ENCODE data around the gene FAM184B.

The FAM184B gene

DNA sequence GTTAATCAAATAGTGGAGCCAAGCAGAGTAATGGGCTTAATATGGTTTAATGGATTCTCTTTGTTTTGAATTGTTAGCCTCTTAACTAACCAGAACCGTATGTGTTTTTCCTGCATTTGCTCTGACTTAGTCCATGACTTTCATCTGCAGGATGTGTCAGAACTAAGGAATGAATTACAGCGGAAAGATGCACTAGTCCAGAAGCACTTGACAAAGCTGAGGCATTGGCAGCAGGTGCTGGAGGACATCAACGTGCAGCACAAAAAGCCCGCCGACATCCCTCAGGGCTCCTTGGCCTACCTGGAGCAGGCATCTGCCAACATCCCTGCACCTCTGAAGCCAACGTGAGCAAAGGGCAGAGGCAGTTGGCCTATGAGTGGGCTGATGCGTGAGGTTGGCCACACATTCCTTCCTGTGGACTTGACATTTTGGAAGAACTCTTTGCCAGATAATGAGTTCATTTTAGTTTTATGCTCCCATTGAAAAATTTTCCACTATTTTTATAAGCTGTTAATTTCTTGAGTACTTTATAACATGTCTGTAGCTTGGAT is 157.9 kb downstream of the FAM184B start:
- no peak overlapping the region for H3K9ac ChIP-seq (ENCODE audit: insufficient read length)
- H3K9me3 ChIP-seq (ENCODE audit: low read depth, low read length): no peaks in the 10 kb centered on the region
- no peak overlapping the region for H3K27ac ChIP-seq
- DNase-seq (ENCODE audit: low read depth, low spot score): no peak
- H3K4me3 ChIP-seq: no peak overlapping the region
- peaks cover 75% of the 10 kb centered on the region for H3K36me3 ChIP-seq (ENCODE audit: insufficient read depth, low read length)
- TF ChIP-seq FOXP2 (optimal IDR thresholded peaks at IDR 0.05; ENCODE audit: control extremely low read depth, extremely low read length, insufficient read depth) (no peak), EZH2 (IDR thresholded peaks at IDR 0.05) (no peak), POLR2AphosphoS5 (IDR thresholded peaks at IDR 0.05; ENCODE audit: borderline replicate concordance, low read depth, low read length) (no peak)

DNA sequence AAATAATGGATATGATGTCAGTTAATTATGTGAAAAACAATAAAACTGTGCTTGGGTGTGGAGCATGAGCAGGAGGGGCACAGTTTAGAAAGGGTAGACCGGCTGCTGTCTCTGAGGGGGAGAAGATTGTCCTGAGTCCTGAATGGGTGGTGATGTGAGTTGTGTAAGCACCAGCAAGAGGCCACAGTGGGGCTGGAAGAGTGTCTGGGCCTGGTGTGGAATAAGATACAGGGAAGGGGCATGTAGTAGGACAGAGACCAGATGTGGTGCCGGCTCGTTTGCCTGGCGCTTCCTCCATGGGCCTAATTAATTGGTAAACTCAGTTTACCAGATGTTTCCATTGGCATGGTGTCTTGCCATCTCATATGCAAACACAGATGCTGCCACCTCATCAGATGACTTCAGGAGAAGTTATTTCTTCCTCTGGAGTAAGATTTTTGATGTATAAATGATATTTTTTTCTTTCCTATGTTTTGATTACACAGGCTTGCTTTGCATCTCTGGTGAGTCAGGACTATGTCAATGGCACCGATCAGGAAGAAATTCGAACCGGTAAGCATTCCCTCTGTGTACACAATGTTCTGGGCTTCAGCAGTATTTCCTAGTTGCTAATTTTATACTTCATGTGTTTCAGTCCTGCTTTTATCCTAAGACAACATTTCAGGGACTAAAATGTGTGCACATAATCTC is 161.9 kb downstream of the FAM184B start:
- TF ChIP-seq POLR2AphosphoS5 (IDR thresholded peaks at IDR 0.05; ENCODE audit: borderline replicate concordance, low read depth, low read length) (no peak), FOXP2 (optimal IDR thresholded peaks at IDR 0.05; ENCODE audit: control extremely low read depth, extremely low read length, insufficient read depth) (no peak), EZH2 (IDR thresholded peaks at IDR 0.05) (no peak)
- H3K4me3 ChIP-seq: no peak overlapping the region
- H3K27ac ChIP-seq: no peak overlapping the region
- no peak overlapping the region for H3K9ac ChIP-seq (ENCODE audit: insufficient read length)
- no peaks in the 10 kb centered on the region for H3K9me3 ChIP-seq (ENCODE audit: low read depth, low read length)
- DNase-seq (ENCODE audit: low read depth, low spot score): no peak
- H3K36me3 ChIP-seq (ENCODE audit: insufficient read depth, low read length): peaks cover 55% of the 10 kb centered on the region

DNA sequence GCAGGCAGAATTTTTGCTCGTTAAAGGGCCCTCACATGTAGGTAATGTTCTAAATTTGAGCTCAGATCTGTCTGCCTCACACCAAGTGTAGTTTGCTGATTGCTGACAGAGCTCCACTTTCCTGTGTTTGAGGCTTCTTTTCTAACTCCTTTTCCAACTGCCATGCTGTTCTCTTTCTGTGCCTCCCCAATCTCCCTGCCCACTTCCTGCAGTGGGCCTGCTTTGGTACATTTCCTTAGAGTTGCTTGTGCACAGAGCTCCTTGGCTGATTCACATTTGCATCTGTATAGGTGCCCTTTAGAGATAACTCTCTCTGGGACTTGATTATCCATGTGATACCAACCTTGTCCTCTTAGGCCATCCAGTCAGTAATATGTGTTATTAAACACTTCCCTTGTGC is 162.5 kb downstream of the FAM184B start:
- Histone ChIP-seq H3K36me3 (ENCODE audit: insufficient read depth, low read length) (peaks cover 49% of the 10 kb centered on the region), H3K9me3 (ENCODE audit: low read depth, low read length) (no peaks in the 10 kb centered on the region), H3K9ac (ENCODE audit: insufficient read length) (no peak overlapping the region), H3K4me3 (no peak overlapping the region), H3K27ac (no peak overlapping the region)
- TF ChIP-seq EZH2 (IDR thresholded peaks at IDR 0.05): no peak
- no peak for TF ChIP-seq POLR2AphosphoS5 (IDR thresholded peaks at IDR 0.05; ENCODE audit: borderline replicate concordance, low read depth, low read length)
- no peak for TF ChIP-seq FOXP2 (optimal IDR thresholded peaks at IDR 0.05; ENCODE audit: control extremely low read depth, extremely low read length, insufficient read depth)
- DNase-seq (ENCODE audit: low read depth, low spot score): no peak

DNA sequence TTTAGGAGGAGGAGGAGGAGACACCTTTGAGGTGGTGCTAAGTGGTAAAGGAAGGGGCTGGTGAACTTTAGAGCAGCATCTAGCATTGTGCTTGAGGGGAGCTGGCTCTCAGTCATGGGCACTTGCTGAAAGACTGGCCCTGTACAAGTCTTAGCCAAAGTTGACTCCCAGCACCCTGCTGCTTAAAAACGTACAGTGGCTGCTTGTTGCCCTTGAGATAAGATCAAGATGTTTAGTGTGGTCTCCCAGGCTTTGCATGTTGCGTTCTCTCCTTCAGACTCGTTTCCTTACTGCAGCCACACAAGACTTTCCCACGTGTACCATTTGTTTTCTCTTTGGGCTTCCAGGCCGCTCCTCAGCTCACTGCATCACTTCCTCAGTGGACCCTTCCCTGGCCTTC is 165.1 kb downstream of the FAM184B start:
- peaks cover 25% of the 10 kb centered on the region; the same call in 1 of the 2 replicates for H3K36me3 ChIP-seq (ENCODE audit: insufficient read depth, low read length)

DNA sequence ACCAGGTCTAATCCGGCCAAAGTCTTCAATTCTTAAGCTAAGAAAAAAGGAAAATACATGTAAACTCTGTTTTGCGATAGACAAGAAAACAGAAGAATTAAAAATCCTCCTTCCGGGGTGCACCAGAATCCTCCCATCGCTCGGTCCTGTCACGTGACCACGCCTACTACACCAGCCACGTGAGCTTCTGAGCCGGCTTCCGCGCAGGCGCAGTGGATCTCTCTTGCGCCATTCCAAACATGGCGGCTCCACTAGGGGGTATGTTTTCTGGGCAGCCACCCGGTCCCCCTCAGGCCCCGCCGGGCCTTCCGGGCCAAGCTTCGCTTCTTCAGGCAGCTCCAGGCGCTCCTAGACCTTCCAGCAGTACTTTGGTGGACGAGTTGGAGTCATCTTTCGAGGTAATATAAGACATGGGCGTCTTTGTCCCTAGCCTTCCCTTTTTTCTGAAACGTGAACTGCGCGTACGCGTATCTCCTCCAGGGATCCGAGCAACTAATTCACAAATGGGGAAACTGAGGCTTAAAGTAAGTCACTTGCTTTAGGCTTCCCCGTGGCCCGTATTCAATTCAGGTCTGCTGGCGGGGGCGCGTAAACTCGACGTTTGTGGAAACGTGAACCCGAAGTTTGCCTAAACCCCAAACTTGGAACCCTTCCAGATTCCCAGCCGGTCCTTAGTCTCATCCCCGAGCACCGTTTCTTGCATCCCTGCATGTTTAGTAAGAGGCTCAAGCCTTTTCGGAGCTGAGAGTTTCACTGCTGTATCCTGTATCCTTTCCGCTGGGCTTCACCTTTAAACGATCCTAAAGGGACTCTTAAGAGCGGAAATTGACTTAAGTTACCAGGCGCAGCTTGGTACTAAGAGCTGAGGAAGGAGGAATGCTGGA is 166.8 kb downstream of the FAM184B start, which contains the start of gene MED28:
Gene MED28 (plus strand): TSS at position 226 of the 884 bp plus-strand sequence. CDS start 14 bp downstream, at position 240.
- Histone ChIP-seq H3K4me3 (peak within 1 kb of the TSS; percentile 92), H3K9me3 (ENCODE audit: low read depth, low read length) (no peaks in the 10 kb centered on the region), H3K9ac (ENCODE audit: insufficient read length) (peak within 1 kb of the TSS; percentile 98), H3K27ac (peak within 1 kb of the TSS; percentile 54; the same call in 1 of the 2 replicates), H3K36me3 (ENCODE audit: insufficient read depth, low read length) (peaks cover 10% of the 10 kb centered on the region; the same call in 1 of the 2 replicates)
- peak; percentile 56 for DNase-seq (ENCODE audit: low read depth, low spot score)
- no peak for TF ChIP-seq EZH2 (IDR thresholded peaks at IDR 0.05)
- peak; percentile 86 for TF ChIP-seq POLR2AphosphoS5 (IDR thresholded peaks at IDR 0.05; ENCODE audit: borderline replicate concordance, low read depth, low read length)
- TF ChIP-seq FOXP2 (optimal IDR thresholded peaks at IDR 0.05; ENCODE audit: control extremely low read depth, extremely low read length, insufficient read depth): no peak

More for the DNA sequence above, 165.1 kb downstream of the FAM184B start:
- TF ChIP-seq POLR2AphosphoS5 (IDR thresholded peaks at IDR 0.05; ENCODE audit: borderline replicate concordance, low read depth, low read length) (no peak), FOXP2 (optimal IDR thresholded peaks at IDR 0.05; ENCODE audit: control extremely low read depth, extremely low read length, insufficient read depth) (no peak), EZH2 (IDR thresholded peaks at IDR 0.05) (no peak)
- Histone ChIP-seq H3K27ac (no peak overlapping the region), H3K9ac (ENCODE audit: insufficient read length) (no peak overlapping the region), H3K4me3 (no peak overlapping the region), H3K9me3 (ENCODE audit: low read depth, low read length) (no peaks in the 10 kb centered on the region)
- no peak for DNase-seq (ENCODE audit: low read depth, low spot score)

DNA sequence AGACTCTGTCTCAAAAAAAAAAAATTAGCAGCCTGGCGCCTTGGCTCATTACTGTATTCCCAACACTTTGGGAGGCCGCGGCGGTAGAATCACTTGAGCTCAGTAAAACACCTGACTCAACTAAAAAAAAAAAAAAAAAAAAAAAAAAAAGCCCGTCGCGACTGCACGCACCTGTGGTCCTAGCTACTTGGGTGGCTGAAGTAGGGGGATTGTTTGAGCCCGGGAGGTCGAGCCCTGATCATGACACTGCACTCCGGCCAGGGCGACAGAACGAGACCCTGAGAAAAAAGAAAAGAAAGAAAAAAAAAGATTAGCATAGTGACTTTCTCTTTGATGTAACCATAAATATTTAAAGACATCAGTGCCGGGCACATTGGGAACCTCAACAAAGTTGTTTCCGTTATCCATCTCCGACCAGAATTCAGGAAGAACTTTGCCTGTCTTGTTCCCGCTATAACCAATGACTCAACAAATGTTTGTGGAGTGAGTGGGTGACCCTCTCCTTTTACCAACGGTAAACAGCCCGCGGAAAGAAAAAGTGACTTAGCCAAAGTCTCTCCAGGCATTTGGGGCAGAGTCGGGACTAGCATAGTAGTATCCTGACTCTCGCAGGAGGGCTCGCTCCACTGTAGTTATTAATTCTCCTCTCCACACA is 167.5 kb downstream of the FAM184B start:
- peak overlapping the region; percentile 92 for H3K4me3 ChIP-seq
- no peak for DNase-seq (ENCODE audit: low read depth, low spot score)
- H3K9me3 ChIP-seq (ENCODE audit: low read depth, low read length): no peaks in the 10 kb centered on the region
- peak overlapping the region; percentile 36; the same call in 1 of the 2 replicates for H3K27ac ChIP-seq
- H3K36me3 ChIP-seq (ENCODE audit: insufficient read depth, low read length): peaks cover 6% of the 10 kb centered on the region; the same call in 1 of the 2 replicates
- H3K9ac ChIP-seq (ENCODE audit: insufficient read length): peak overlapping the region; percentile 98
- TF ChIP-seq EZH2 (IDR thresholded peaks at IDR 0.05): no peak
- no peak for TF ChIP-seq POLR2AphosphoS5 (IDR thresholded peaks at IDR 0.05; ENCODE audit: borderline replicate concordance, low read depth, low read length)
- no peak for TF ChIP-seq FOXP2 (optimal IDR thresholded peaks at IDR 0.05; ENCODE audit: control extremely low read depth, extremely low read length, insufficient read depth)

DNA sequence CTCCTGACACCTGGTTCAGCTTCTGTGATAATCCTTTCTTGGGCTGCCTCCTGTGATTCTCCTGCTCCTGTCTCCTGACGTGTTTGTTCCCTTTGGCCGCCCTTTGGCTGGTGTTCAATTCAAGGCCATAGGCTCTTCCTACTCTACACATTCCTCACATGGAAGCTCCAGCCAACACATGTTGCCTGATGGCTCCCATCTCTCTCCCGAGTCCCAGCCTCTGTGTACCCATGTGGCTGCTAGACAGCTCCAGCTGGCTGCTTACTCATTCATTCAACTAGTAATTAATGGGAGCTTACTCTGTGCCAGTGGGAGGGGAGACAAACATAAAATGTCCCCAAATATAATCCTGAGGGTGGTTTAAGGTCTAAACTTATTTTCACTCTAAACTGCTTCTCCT is 176.2 kb downstream of the FAM184B start:
- H3K9ac ChIP-seq (ENCODE audit: insufficient read length): no peak overlapping the region
- H3K27ac ChIP-seq: no peak overlapping the region
- no peaks in the 10 kb centered on the region; the same call in 1 of the 2 replicates for H3K36me3 ChIP-seq (ENCODE audit: insufficient read depth, low read length)
- DNase-seq (ENCODE audit: low read depth, low spot score): no peak
- no peak overlapping the region for H3K4me3 ChIP-seq
- no peaks in the 10 kb centered on the region for H3K9me3 ChIP-seq (ENCODE audit: low read depth, low read length)
- TF ChIP-seq EZH2 (IDR thresholded peaks at IDR 0.05) (no peak), FOXP2 (optimal IDR thresholded peaks at IDR 0.05; ENCODE audit: control extremely low read depth, extremely low read length, insufficient read depth) (no peak), POLR2AphosphoS5 (IDR thresholded peaks at IDR 0.05; ENCODE audit: borderline replicate concordance, low read depth, low read length) (no peak)

All from SK-N-MC (cell line).